Activated naive CD4-positive, alpha-beta T cell treated with anti-CD3 and anti-CD28 coated beads, Interleukin-2, amount 50 U/mL, for 72 hours (primary cell): ENCODE measurements around the gene SDK1. TPM values are rescaled to one million over a fixed set of nuclear protein-coding genes. Genes with fewer than 3 reads are reported as not detected.

Experiments used
- ATAC-seq, 2 donors: fragments of 150-1000 bp; cut with Tn5 transposase; 2 replicates each; pipeline ENCODE4 v1.10.0; 2021; ENCODE audit warnings: mild to moderate bottlenecking in 2 of 2, moderate library complexity in 2 of 2
- DNase-seq, 2 donors: peaks; one replicate each; pipeline ENCODE4 v3.0.0; 2021 to 2022; ENCODE audit warnings: low spot score in 2 of 2
- H3K27ac Mint-ChIP-seq, 2 donors: one replicate each; pipeline ENCODE4 v1.8.0; 2022; ENCODE audit warnings: mild to moderate bottlenecking in 2 of 2, mixed read lengths in 2 of 2
- H3K36me3 Mint-ChIP-seq, 2 donors: one replicate each; pipeline ENCODE4 v1.8.0; 2022; ENCODE audit warnings: mixed read lengths in 2 of 2
- H3K9me3 Mint-ChIP-seq, 2 donors: one replicate each; pipeline ENCODE4 v1.8.0; 2022; ENCODE audit warnings: mixed read lengths in 2 of 2
- total RNA-seq, 2 donors: library from RNA; stranded (reverse); gene quantifications; one replicate each; pipeline ENCODE4 v1.2.3, GENCODE V29; 2022

Gene SDK1
- total RNA-seq, 2 donors from 2014 or later: 1.3 to 2.1 TPM

DNA sequence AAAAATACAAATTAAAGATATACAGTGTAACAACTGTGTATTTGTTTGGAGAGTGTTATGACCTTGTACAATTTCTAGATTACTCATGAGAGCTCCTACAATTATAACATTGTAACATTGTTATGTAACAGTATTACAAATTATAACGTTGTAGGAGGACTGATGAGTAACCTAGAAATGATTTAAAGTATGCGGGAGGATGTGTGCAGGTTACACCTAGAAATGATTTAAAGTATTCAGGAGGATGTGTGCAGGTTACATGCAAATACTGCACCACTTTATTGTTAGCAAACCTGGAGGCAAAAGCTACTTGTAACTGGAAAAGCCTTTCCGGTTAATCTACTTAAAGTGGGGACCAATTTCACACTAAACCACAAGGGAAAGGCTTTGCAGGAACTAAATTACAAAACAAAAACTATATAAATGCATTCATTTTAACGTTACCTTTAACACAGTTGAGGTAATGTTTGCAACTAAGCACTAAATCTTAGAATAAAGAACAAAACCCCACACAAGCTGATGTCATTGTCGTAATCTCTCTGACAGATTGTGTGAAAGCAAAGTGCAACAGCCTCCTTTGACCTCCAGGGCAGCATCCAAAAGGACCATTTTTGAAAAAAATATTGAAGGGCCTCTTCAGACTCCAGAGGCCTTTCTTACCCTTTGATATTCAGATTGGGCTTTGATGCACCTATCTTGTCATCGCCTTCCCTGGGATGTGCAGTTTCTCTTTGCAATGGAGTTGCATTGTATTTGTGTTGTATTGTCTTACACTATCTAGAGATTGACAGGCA lies 858.9 kb downstream of the SDK1 start:
- ATAC-seq (no peak), DNase-seq (no peak)
- H3K27ac Mint-ChIP-seq: peak overlapping the region in 1 of 2 donors; percentile 41
- H3K9me3 Mint-ChIP-seq: no peaks in the 10 kb centered on the region
- H3K36me3 Mint-ChIP-seq: no peaks in the 10 kb centered on the region

DNA sequence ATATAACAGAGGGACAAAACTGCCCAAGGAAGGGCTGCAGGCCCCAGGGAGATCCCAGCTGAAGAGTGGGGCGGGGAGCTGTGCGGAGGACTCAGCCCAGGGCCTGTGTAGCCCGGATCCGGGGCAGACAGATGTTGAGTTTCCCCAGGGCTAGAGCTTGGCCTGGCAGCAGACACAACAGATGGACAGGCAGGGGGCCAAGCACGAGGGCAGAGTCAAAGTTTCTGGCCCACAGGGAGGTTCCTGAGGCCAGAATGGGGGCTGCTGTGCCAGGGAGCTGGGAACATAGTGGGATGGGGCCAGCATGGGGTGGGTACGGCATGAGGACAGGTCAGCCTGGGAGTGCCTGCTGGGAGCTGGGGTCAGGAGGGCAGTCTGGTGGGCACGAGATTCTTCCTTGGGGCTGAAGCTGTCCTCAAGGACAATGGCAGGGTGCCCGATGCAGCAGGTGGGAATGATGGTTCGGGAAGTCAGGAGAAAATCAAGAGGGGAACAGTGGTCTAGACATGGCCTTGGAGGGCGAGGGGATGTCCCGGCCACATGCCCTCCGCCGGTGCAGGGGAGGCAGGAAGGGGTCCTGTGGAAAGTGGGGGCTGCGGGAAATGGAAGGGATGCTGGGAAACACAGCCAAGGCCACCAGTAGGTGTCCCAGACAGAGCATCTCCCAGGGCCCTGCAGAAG lies 862.0 kb downstream of the SDK1 start:
- DNase-seq: no peak
- no peaks in the 10 kb centered on the region for H3K36me3 Mint-ChIP-seq
- H3K27ac Mint-ChIP-seq: no peak overlapping the region
- ATAC-seq: no peak
- no peaks in the 10 kb centered on the region for H3K9me3 Mint-ChIP-seq

DNA sequence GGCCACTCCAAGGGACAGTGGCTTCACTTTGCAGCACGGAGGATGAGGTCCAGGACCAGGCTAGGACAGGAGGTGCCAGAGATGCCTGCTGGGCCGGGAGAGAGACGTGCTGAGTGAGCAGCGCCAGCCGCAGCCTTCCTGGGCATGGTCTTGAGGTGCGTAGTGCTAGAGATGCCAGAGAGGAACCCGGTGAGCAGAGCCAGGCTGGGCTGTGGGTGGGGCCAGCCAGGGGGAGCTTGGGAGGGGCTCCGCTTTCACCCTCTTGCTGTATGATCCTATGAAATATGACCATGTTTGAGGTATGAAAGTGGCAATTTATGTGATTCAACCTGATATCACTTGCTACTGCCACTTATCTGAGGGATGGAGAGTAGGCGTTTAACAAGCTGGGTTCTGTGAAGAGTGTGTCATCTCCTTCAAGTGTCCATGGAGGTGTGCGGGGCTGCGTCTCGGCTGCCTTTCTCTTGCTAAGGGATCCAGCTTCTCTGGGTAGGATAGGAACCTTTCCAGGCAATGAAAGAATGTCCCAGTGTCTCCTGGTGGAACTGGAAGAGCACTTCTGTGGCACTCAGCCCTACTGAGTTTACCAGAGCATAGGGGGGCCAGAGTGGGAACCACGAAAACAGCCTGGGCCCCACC lies 862.6 kb downstream of the SDK1 start:
- H3K27ac Mint-ChIP-seq: no peak overlapping the region
- ATAC-seq (no peak), DNase-seq (no peak)
- no peaks in the 10 kb centered on the region for H3K9me3 Mint-ChIP-seq
- no peaks in the 10 kb centered on the region for H3K36me3 Mint-ChIP-seq

DNA sequence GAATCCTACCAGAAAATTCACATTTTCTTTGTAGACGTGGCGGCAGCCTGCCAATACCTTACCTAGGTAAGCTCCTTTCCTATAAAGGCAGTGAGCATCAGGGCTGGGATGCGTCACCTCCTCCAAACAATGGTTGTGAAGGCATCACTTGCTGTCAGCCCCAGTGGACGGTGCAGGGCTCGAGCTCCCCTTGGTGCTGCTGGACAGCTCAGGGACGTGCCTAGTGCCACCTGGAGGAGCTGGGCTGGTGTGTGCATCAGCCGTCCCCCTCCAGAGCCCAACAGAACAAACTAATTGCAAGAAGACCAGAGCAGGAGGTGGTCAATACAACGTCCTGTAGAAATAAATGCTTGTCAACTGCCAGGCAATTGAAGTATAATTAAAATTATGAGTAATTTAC lies 863.5 kb downstream of the SDK1 start:
- DNase-seq (no peak), ATAC-seq (no peak)
- Mint-ChIP-seq H3K27ac (no peak overlapping the region), H3K9me3 (no peaks in the 10 kb centered on the region), H3K36me3 (no peaks in the 10 kb centered on the region)

DNA sequence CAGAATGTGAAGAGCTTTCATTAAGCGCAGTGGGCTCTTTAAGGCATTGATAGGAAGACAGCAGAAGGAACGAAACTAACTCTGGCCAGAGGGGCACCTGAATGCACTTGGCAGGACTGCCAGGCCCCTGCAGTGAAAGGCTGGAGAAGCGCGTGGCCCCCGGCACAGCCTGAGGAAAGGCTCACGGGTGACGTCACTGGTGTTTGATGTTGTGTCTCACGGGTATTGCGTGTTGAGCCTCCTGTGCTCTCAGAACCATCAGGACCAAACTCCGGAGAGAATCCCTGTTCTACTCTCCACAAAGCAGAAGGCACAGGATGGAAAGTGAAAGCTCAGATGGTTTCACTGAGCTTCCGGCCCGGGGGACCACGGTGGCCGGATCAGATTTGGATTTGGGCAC lies 865.3 kb downstream of the SDK1 start:
- DNase-seq (no peak), ATAC-seq (no peak)
- Mint-ChIP-seq H3K9me3 (no peaks in the 10 kb centered on the region), H3K27ac (no peak overlapping the region), H3K36me3 (no peaks in the 10 kb centered on the region)

DNA sequence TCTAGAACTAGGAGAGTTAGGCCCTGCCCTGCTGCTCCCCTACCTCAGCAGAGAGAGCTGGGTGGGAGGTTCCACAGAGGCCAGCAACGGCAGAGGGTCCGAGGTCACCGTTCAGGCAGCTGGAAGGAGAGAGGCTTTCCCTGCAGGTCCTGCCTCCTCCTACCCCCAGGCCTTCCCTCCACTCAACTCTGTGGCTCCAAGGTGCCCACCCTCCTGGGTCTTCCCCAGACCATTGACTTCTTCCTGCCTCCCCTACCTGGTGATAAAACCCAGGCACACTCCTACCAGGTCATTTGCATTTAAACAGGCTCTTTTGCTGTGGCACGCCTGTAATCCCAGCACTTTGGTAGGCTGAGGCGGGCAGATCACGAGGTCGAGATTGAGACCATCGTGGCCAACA lies 865.8 kb downstream of the SDK1 start:
- DNase-seq (no peak), ATAC-seq (no peak)
- H3K36me3 Mint-ChIP-seq: no peaks in the 10 kb centered on the region
- no peak overlapping the region for H3K27ac Mint-ChIP-seq
- H3K9me3 Mint-ChIP-seq: no peaks in the 10 kb centered on the region

DNA sequence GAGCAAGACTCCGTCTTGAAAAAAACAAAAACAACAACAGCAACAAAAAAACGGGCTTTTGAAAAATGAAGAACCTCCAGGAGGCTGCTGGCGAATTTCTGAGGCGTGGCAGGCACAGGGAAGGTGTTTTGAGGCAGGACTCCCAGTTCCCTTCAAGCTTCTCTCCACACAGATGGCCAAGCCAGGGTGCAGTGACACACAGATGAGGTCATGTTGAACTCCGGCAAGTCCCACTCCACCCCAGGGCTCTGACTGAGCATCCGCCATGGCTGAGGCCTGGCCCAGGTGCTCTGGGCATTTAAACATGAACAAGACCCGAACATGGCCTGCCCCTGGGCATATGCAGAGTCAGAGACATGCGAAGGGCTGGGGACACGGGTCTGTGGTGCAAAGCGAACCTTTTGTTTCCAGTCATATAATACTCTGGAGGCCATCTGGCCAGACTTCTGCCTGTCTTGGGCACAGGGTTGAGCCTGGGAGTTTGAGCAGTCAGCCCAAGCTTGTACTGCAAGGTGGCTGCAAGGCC lies 866.4 kb downstream of the SDK1 start:
- H3K9me3 Mint-ChIP-seq: no peaks in the 10 kb centered on the region
- DNase-seq: no peak
- no peak overlapping the region for H3K27ac Mint-ChIP-seq
- no peak for ATAC-seq
- H3K36me3 Mint-ChIP-seq: no peaks in the 10 kb centered on the region

DNA sequence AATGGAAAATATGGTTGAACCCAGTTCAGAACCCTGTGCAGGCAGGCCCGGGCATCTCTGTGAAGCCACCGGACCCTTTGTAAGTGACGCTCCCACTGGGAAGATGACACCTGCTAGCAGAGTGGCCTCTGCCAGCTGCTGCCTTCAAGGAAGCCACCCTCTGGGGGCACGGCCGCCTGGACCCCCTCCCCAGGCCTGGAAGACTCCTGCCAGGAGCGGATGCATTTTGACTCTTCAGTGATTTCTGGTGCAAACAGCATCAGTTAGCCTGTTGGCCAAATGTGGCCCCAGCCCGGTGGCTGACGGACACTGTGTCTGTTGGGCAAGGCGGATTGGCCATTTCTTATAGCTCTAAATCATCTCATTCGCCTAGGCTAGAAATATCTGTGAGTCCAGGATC lies 867.0 kb downstream of the SDK1 start:
- Mint-ChIP-seq H3K36me3 (no peaks in the 10 kb centered on the region), H3K27ac (no peak overlapping the region), H3K9me3 (no peaks in the 10 kb centered on the region)
- no peak for ATAC-seq
- no peak for DNase-seq

DNA sequence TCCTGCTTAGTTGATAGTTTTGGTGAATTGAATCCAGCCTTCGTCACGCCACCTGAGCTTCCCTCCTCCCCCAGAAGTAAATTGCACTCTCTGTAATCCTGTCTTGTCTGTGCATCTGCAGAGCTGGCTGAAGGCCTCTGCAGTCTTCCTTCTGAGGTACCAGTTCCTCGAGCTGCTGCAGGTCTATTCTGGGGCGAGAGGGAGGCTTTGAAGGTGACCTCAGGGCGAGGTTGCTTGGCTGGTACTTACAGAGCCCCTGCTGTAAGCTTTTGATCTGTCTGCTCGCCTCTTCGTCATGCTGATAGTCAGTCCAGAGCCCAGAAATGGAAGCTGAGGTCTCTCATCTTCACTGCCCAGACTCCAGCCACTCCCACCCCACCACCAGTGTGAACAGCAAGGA lies 867.5 kb downstream of the SDK1 start:
- no peaks in the 10 kb centered on the region for H3K9me3 Mint-ChIP-seq
- ATAC-seq: no peak

DNA sequence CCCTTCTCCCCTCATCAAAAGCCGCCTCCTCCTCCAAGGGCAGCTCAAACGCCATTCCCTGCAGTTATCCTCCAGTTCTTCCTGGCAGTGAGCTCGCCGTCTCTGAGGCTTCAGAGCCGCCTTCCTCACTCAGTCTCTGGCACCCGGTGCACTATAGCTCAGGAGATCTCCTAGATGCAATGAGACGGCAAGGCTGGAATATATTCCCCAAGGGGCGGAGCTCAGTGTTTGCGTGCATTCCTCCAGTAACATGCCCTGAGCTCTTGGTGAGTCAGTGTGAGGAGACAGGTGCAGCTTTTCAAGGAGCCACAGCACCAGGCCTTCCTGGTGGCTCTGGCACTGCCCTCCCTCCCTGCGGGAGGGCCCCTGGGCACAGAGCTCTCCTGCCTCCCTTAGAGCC lies 868.4 kb downstream of the SDK1 start:
- H3K9me3 Mint-ChIP-seq: no peaks in the 10 kb centered on the region

More for the DNA sequence above, 867.5 kb downstream of the SDK1 start:
- H3K36me3 Mint-ChIP-seq: no peaks in the 10 kb centered on the region
- no peak for DNase-seq
- peak overlapping the region in 1 of 2 donors; percentile 68 for H3K27ac Mint-ChIP-seq

DNA sequence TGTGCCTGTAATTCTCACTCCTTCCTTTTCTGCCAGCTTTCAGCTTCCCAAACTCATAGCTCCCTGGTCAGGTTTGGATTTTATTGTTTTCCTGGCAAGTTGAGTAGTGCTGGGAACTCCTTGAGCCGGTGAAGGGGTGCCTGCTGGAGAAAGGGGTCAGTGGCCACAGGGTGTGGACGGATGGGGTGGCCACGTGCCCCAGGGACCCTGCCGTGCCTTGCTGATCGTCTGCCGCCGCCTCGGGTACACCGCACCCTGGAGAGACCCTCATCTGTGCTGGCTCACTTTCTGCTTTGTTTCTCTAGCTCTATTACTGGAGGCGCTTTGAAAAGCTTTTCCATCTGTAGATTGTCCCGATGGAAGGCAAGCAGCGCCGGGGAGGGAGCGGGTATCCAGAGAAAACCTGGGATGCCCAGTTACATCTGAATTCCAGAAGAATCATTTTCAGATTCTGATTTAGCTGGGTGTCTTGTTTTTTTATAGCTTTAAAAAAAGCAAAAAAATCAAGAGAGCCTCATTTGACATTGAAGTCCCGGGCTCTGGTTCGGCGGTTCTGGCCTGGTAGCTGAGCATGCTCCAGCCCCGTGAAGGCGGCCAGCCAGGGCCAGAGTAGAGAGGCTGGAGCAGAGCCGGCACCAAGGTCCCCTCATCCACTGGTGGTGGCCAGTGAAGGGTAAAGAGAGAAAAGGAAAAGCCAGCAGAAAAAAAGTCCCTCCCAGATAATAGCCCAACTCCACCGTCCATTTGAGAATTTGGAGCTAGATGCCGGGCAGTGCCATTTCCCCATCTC lies 870.1 kb downstream of the SDK1 start:
- Mint-ChIP-seq H3K27ac (no peak overlapping the region), H3K9me3 (no peaks in the 10 kb centered on the region), H3K36me3 (no peaks in the 10 kb centered on the region)
- DNase-seq (no peak), ATAC-seq (no peak)

More for the DNA sequence above, 868.4 kb downstream of the SDK1 start:
- DNase-seq (no peak), ATAC-seq (no peak)
- no peak overlapping the region for H3K27ac Mint-ChIP-seq
- H3K36me3 Mint-ChIP-seq: no peaks in the 10 kb centered on the region

DNA sequence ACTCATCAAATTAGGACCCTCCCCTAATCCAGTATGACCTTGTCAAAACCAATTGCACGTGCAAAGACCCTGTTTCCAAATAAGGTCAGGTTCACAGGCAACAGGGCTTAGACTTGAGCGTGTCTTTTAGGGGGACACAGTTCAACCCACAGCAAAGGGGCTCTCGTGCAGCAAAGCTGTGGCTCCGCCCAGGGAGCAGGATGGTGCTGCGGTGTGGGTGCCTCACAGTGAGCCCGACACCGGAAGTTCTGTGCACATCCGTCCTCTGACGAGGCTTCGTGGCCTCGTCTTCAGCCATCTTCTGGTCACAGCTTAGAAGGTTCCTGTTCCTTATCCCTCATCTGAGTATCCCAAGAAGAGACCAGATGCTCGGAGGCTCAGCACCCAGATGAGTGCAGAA lies 871.8 kb downstream of the SDK1 start:
- no peak overlapping the region for H3K27ac Mint-ChIP-seq
- no peaks in the 10 kb centered on the region for H3K36me3 Mint-ChIP-seq
- DNase-seq (no peak), ATAC-seq (no peak)
- no peaks in the 10 kb centered on the region for H3K9me3 Mint-ChIP-seq

DNA sequence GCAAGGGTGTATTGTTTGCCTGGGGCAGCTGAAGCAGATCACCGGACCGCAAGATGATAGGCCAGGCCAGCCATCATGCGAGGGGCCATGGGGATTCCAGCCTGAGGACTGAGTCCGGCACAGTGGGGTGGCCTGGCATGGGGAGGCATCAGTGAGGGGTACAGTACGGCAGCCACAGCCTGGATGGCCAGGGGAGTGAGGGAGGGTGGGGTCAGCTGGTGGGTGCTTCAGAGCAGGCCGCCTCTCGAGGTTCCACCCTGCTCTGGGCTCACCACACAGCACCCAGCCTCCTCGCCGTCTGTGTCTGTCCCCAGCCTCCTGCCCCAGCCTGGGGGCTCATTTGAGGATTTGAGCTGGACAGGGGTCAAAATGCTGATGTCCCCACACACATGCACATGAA lies 872.6 kb downstream of the SDK1 start:
- Mint-ChIP-seq H3K36me3 (no peaks in the 10 kb centered on the region), H3K27ac (no peak overlapping the region), H3K9me3 (no peaks in the 10 kb centered on the region)
- ATAC-seq (no peak), DNase-seq (no peak)

DNA sequence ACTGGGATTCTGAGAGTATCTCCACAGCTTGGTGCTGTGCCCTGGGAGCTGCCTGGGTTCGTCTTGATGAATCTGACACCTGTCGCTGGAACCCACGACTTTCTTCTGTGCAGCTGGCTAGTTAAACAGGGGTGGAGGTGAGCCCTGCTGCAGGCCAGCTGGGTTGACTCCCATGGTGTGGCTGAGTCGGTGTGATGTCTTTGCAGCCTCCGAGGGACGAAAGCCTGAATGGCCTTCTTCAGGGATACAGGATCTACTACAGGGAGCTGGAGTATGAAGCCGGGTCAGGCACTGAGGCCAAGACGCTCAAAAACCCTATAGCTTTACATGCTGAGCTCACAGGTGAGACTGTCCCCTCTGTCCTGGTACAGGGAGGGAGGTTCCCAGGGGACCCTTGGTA lies 873.0 kb downstream of the SDK1 start:
- Mint-ChIP-seq H3K36me3 (no peaks in the 10 kb centered on the region), H3K9me3 (no peaks in the 10 kb centered on the region), H3K27ac (no peak overlapping the region)
- ATAC-seq (no peak), DNase-seq (no peak)

DNA sequence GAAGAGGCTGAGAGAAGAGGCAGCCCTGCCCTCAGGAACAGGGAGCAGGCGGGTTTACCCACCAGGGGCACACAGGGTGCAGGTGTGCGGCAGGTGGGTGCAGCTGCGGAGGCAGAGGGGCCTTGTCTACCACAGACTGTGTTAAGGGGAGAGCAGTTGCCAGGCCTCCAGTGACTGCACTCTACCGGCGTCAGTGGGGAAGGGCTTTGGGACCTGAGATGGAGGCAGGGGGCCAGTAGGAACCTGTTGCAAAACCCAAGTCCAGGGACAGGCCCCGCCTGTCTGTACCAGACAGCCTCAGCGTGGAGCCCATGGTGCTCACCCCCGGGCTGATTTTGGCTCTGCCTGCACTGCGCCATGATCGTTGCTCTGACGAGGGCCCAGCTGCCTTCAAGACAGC lies 873.4 kb downstream of the SDK1 start:
- no peak for DNase-seq
- ATAC-seq: no peak
- no peak overlapping the region for H3K27ac Mint-ChIP-seq

DNA sequence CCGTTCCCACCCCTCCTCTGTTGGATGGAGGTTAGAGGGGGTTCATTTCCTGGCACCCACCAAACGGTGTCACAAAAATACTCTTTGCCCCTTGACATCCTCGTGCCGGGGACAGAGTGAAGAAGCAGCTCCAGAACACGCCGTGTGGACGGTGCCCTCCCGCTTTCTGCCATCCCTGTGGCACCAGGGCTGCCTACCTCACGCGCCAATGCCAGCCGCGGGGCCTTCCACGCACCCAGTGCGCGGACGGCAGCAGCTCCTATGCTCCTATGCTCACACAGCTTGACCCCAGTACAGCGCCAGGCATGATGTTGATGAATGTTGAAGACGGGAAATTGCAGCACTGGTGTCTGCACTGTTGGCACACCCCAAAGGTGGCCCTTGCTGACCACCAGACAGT lies 873.8 kb downstream of the SDK1 start:
- no peaks in the 10 kb centered on the region for H3K36me3 Mint-ChIP-seq
- DNase-seq: no peak
- no peak for ATAC-seq
- H3K9me3 Mint-ChIP-seq: no peaks in the 10 kb centered on the region
- H3K27ac Mint-ChIP-seq: no peak overlapping the region

More for the DNA sequence above, 873.4 kb downstream of the SDK1 start:
- Mint-ChIP-seq H3K36me3 (no peaks in the 10 kb centered on the region), H3K9me3 (no peaks in the 10 kb centered on the region)
